ENCODE data around the gene RAB19.

RAB19 gene

GRCh38 chr7:140435252-140435895 is 31.5 kb downstream of the RAB19 start:
- no peak overlapping the region for H3K4me3 ChIP-seq (ENCODE audit: low read depth in 1 of 2, low read length in 1 of 2)
- TF ChIP-seq, protein P1, sequence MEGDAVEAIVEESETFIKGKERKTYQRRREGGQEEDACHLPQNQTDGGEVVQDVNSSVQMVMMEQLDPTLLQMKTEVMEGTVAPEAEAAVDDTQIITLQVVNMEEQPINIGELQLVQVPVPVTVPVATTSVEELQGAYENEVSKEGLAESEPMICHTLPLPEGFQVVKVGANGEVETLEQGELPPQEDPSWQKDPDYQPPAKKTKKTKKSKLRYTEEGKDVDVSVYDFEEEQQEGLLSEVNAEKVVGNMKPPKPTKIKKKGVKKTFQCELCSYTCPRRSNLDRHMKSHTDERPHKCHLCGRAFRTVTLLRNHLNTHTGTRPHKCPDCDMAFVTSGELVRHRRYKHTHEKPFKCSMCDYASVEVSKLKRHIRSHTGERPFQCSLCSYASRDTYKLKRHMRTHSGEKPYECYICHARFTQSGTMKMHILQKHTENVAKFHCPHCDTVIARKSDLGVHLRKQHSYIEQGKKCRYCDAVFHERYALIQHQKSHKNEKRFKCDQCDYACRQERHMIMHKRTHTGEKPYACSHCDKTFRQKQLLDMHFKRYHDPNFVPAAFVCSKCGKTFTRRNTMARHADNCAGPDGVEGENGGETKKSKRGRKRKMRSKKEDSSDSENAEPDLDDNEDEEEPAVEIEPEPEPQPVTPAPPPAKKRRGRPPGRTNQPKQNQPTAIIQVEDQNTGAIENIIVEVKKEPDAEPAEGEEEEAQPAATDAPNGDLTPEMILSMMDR (IDR thresholded peaks at IDR 0.05): no peak

DNA sequence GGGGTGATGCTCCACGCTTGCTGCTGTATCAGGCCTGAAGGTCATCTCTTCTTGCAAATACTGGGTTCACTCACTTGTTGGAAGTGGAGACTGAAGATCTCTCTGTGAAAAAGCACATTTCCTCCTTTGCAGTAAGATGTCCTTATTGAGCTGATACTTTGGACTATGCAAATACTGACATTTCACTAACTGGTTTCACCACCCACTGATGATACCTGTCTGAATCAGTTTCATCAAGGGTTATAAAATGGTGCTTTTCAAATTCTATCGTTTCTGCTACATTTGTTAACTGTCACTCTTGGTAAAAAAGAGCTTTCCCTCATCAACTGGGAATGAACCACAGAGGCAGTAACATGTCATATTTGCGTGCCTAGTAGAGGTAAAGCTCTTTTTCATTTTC is 35.5 kb downstream of the RAB19 start:
- H3K27ac ChIP-seq: no peak overlapping the region
- H3K4me3 ChIP-seq (ENCODE audit: low read depth in 1 of 2, low read length in 1 of 2): no peak overlapping the region
- H3K36me3 ChIP-seq: no peaks in the 10 kb centered on the region
- TF ChIP-seq, protein P1 (IDR thresholded peaks at IDR 0.05): no peak
- H3K27me3 ChIP-seq: peaks cover 31% of the 10 kb centered on the region
- no peaks in the 10 kb centered on the region for H3K9me3 ChIP-seq
- H3K4me1 ChIP-seq (ENCODE audit: control insufficient read depth in 1 of 2, insufficient read depth in 1 of 2, low read depth in 1 of 2, low read length in 1 of 2): peaks cover 0 to 5% of the 10 kb centered on the region in 2 experiments

More at GRCh38 chr7:140435252-140435895, 31.5 kb downstream of the RAB19 start:
- H3K27ac ChIP-seq: no peak overlapping the region
- H3K4me1 ChIP-seq (ENCODE audit: control insufficient read depth in 1 of 2, insufficient read depth in 1 of 2, low read depth in 1 of 2, low read length in 1 of 2): no peaks in the 10 kb centered on the region
- H3K9me3 ChIP-seq: no peaks in the 10 kb centered on the region
- H3K27me3 ChIP-seq: peaks cover 37% of the 10 kb centered on the region
- H3K36me3 ChIP-seq: no peaks in the 10 kb centered on the region

DNA sequence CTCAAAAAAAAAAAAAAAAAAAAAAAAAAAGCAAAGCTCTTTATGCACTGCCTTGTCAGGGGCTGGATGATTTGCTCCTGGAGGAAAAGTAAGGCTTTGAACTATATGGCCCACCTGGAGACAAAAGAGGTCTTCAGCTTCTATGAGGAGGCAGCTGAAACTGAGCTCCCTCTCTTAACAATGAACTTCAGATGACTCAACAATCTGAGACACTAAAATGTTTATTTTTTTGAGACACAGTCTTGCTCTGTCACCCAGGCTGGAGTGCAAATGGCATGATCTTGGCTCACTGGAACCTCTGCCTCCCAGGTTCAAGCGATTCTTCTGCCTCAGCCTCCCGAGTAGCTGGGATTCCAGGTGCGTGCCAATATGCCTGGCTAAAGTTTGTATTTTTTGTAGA is 36.7 kb downstream of the RAB19 start:
- no peak overlapping the region for H3K27ac ChIP-seq
- H3K9me3 ChIP-seq: no peaks in the 10 kb centered on the region
- peaks cover 20% of the 10 kb centered on the region for H3K27me3 ChIP-seq
- TF ChIP-seq, protein P1 (IDR thresholded peaks at IDR 0.05): no peak
- no peaks in the 10 kb centered on the region for H3K36me3 ChIP-seq
- H3K4me3 ChIP-seq (ENCODE audit: low read depth in 1 of 2, low read length in 1 of 2): no peak overlapping the region
- H3K4me1 ChIP-seq (ENCODE audit: control insufficient read depth in 1 of 2, insufficient read depth in 1 of 2, low read depth in 1 of 2, low read length in 1 of 2): peaks cover 0 to 5% of the 10 kb centered on the region in 2 experiments

DNA sequence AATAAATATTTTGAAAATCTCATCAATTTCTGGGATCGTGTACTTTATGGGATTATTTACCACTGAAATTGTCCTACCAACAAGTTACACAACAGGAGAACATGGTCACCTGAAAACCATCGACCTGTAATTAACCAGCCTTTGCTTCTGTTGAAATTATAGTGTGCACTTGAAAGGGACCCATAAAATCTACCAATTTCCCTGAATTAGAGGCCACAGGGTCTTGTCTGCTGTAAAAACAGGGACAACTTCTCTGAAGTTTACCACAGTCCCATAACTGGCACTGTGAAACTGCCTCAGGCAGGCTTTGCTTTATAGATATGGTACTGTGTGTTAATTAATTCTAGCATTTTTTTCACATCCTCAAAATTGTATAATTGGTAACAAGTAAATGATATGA is 37.7 kb downstream of the RAB19 start:
- TF ChIP-seq, protein P1 (IDR thresholded peaks at IDR 0.05): no peak
- Histone ChIP-seq H3K27me3 (peaks cover 11% of the 10 kb centered on the region), H3K9me3 (no peaks in the 10 kb centered on the region), H3K27ac (no peak overlapping the region), H3K36me3 (no peaks in the 10 kb centered on the region), H3K4me3 (ENCODE audit: low read depth in 1 of 2, low read length in 1 of 2) (no peak overlapping the region), H3K4me1 (ENCODE audit: control insufficient read depth in 1 of 2, insufficient read depth in 1 of 2, low read depth in 1 of 2, low read length in 1 of 2) (peaks cover 4 to 14% of the 10 kb centered on the region in 2 experiments)

GRCh38 chr7:140446467-140446866 is 42.6 kb downstream of the RAB19 start:
- no peaks in the 10 kb centered on the region for H3K9me3 ChIP-seq
- H3K36me3 ChIP-seq: peaks cover under 1% of the 10 kb centered on the region
- no peaks in the 10 kb centered on the region for H3K27me3 ChIP-seq
- TF ChIP-seq, protein P1 (IDR thresholded peaks at IDR 0.05): no peak
- H3K4me3 ChIP-seq (ENCODE audit: low read depth in 1 of 2, low read length in 1 of 2): no peak overlapping the region
- H3K27ac ChIP-seq: peak overlapping the region; percentile 1
- H3K4me1 ChIP-seq (ENCODE audit: control insufficient read depth in 1 of 2, insufficient read depth in 1 of 2, low read depth in 1 of 2, low read length in 1 of 2): peaks cover 48 to 64% of the 10 kb centered on the region in 2 experiments
